CD14-positive monocyte (primary cell): Measurements from ENCODE around the gene MAMSTR. TPM values are rescaled to one million over a fixed set of nuclear protein-coding genes. Genes with fewer than 3 reads are reported as not detected.

ENCODE experiments used
- DNase-seq, 3 donors: peaks; one replicate each; pipeline ENCODE4 v3.0.0-alpha.2; 2011 to 2022
- H2AFZ ChIP-seq: 2 replicates; pipeline ENCODE4 v1.6.0; 2012; ENCODE audit warnings: mild to moderate bottlenecking, low read depth, low read length, inconsistent platforms; ENCODE audit not compliant: insufficient read depth, poor library complexity, severe bottlenecking
- H3K27ac ChIP-seq, 2 donors: 1 replicate in 1 of 2; 2 replicates in 1 of 2; pipeline ENCODE4 v1.5.1; 2012 to 2013; ENCODE audit warnings: low read length in 2 of 2, control low read depth in 1 of 2, inconsistent platforms in 1 of 2, low read depth in 1 of 2, mild to moderate bottlenecking in 1 of 2
- H3K27me3 ChIP-seq, 2 donors: one replicate each; pipeline versions ENCODE4 v1.6.0 to v1.6.1; 2011 to 2013; ENCODE audit warnings: low read length in 2 of 2; ENCODE audit not compliant: control insufficient read depth in 2 of 2, insufficient read depth in 2 of 2
- H3K36me3 ChIP-seq, 2 donors: replicated peaks in 1 of 2; 1 replicate in 1 of 2; 2 replicates in 1 of 2; pipeline versions ENCODE4 v1.5.1 to v1.6.1; 2012 to 2013; ENCODE audit warnings: low read length in 2 of 2, control low read depth in 1 of 2, inconsistent platforms in 1 of 2, mild to moderate bottlenecking in 1 of 2; ENCODE audit not compliant: insufficient read depth in 2 of 2, control insufficient read depth in 1 of 2
- H3K4me1 ChIP-seq, 2 donors: 1 replicate in 1 of 2; 2 replicates in 1 of 2; pipeline versions ENCODE4 v1.5.1 to v1.6.1; 2012 to 2013; ENCODE audit warnings: low read length in 2 of 2, control low read depth in 1 of 2, inconsistent platforms in 1 of 2, mild to moderate bottlenecking in 1 of 2, moderate library complexity in 1 of 2; ENCODE audit not compliant: insufficient read depth in 2 of 2, control insufficient read depth in 1 of 2
- H3K4me2 ChIP-seq: replicated peaks from 2 replicates; pipeline ENCODE3; 2012; ENCODE audit warnings: low read length, moderate library complexity, mild to moderate bottlenecking; ENCODE audit not compliant: poor library complexity, severe bottlenecking; ENCODE audit errors: extremely low read depth
- H3K4me3 ChIP-seq, 3 experiments: fragments of 200-600 bp in 1 of 3; sonication (generic) in 1 of 3; replicated peaks in 1 of 3; 1 replicate in 2 of 3; 2 replicates in 1 of 3; pipeline ENCODE4 v1.5.1; 2011 to 2013; ENCODE audit warnings: low read length in 3 of 3, mild to moderate bottlenecking in 3 of 3, control low read depth in 2 of 3, low read depth in 2 of 3, inconsistent platforms in 1 of 3, moderate library complexity in 1 of 3
- H3K79me2 ChIP-seq: 2 replicates; pipeline ENCODE4 v1.6.0; 2012; ENCODE audit warnings: mild to moderate bottlenecking, control low read depth, inconsistent platforms, low read length, moderate library complexity; ENCODE audit not compliant: insufficient read depth
- H3K9ac ChIP-seq: 2 replicates; pipeline ENCODE4 v1.6.0; 2017; ENCODE audit warnings: low read length, mild to moderate bottlenecking; ENCODE audit not compliant: insufficient read depth, poor library complexity, severe bottlenecking
- H3K9me3 ChIP-seq, 2 donors: replicated peaks in 1 of 2; 1 replicate in 1 of 2; 2 replicates in 1 of 2; pipeline versions ENCODE4 v1.5.1 to v1.6.1; 2012 to 2013; ENCODE audit warnings: low read length in 2 of 2, control low read depth in 1 of 2; ENCODE audit not compliant: control insufficient read depth in 1 of 2, insufficient read depth in 1 of 2
- H4K20me1 ChIP-seq: 2 replicates; pipeline ENCODE4 v1.6.0; 2012; ENCODE audit warnings: mild to moderate bottlenecking, low read length, control low read depth, moderate library complexity; ENCODE audit not compliant: insufficient read depth
- H3K27ac Mint-ChIP-seq, 7 donors: one replicate each; pipeline ENCODE4 v1.8.0; 2020; ENCODE audit warnings: mild to moderate bottlenecking in 7 of 7, mixed read lengths in 7 of 7, moderate library complexity in 6 of 7, inconsistent platforms in 2 of 7
- H3K27me3 Mint-ChIP-seq, 3 donors: one replicate each; pipeline ENCODE4 v1.8.0; 2021 to 2022; ENCODE audit warnings: low read depth in 3 of 3, mild to moderate bottlenecking in 3 of 3, mixed read lengths in 3 of 3, moderate library complexity in 3 of 3, inconsistent platforms in 1 of 3
- H3K36me3 Mint-ChIP-seq, 2 donors: one replicate each; pipeline ENCODE4 v1.8.0; 2020; ENCODE audit warnings: mixed read lengths in 2 of 2, inconsistent platforms in 1 of 2, mild to moderate bottlenecking in 1 of 2
- H3K4me1 Mint-ChIP-seq: one replicate; pipeline ENCODE4 v1.8.0; 2020; ENCODE audit warnings: mild to moderate bottlenecking, mixed read lengths
- H3K4me3 Mint-ChIP-seq, 2 donors: one replicate each; pipeline ENCODE4 v1.8.0; 2020; ENCODE audit warnings: mild to moderate bottlenecking in 2 of 2, mixed read lengths in 2 of 2, moderate library complexity in 1 of 2
- H3K9me3 Mint-ChIP-seq, 7 donors: one replicate each; pipeline ENCODE4 v1.8.0; 2020 to 2022; ENCODE audit warnings: mixed read lengths in 7 of 7, mild to moderate bottlenecking in 6 of 7, moderate library complexity in 6 of 7, inconsistent platforms in 2 of 7
- CTCF ChIP-seq: fragments of 200-600 bp; IDR thresholded peaks from one replicate; pipeline ENCODE4 v1.8.0; 2022; ENCODE audit warnings: antibody characterized with exemption, mild to moderate bottlenecking
- WGBS: methylation state at CpG from one replicate; pipeline ENCODE4 v1.1.5; 2013; ENCODE audit warnings: missing lambda C conversion rate; ENCODE audit not compliant: insufficient coverage; 5-methylcytosine and 5-hydroxymethylcytosine counted together
- intact Hi-C, 2 donors: fragments of 100-400 bp; cut with micrococcal nuclease; formaldehyde crosslinking; loops; one replicate each; pipeline versions ENCODE4 v1.15.0 to v1.15.1; 2023
- polyA plus RNA-seq, 3 donors: library from polyadenylated mRNA; depleted of rRNA in 1 of 3; unstranded in 2 of 3; stranded (reverse) in 1 of 3; fragments of 300-500 nt in 2 of 3; fragments of >200 nt in 1 of 3; fragmentation: Illumina TruSeq in 2 of 3; gene quantifications; 1 replicate in 2 of 3; 2 replicates in 1 of 3; pipeline ENCODE4 v1.2.3, GENCODE V29; 2012 to 2021

The MAMSTR gene
- polyA plus RNA-seq, 3 donors = 0.07 TPM; not detected in 2

- no peak overlapping the region for H3K4me3 ChIP-seq
Measured at GRCh38 chr19:48676487-48676886, 43.0 kb downstream of the MAMSTR start.

More at GRCh38 chr19:48676487-48676886, 43.0 kb downstream of the MAMSTR start:
- Mint-ChIP-seq H3K36me3 (no peaks in the 10 kb centered on the region), H3K27ac (no peak overlapping the region), H3K4me3 (no peak overlapping the region), H3K9me3 (no peaks in the 10 kb centered on the region), H3K27me3 (peaks cover 3 to 5% (median 5%) of the 10 kb centered on the region in 3 donors), H3K4me1 (peaks cover 8% of the 10 kb centered on the region)
- Histone ChIP-seq H3K79me2 (no peaks in the 10 kb centered on the region), H3K4me1 (peaks cover 0 to 7% of the 10 kb centered on the region in 2 donors), H4K20me1 (no peaks in the 10 kb centered on the region), H3K27ac (no peak overlapping the region), H3K36me3 (no peaks in the 10 kb centered on the region), H3K4me2 (no peak overlapping the region), H2AFZ (no peak overlapping the region), H3K9me3 (no peaks in the 10 kb centered on the region), H3K27me3 (no peaks in the 10 kb centered on the region), H3K9ac (no peak overlapping the region)
- no peak for TF ChIP-seq CTCF
- 92% methylated on average over 17 of the region's 17 CpGs for WGBS
- intact Hi-C loops = loop anchor here in 1 of 2 donors (5.0 kb wide), 1 partner anchor 34 kb away; no protein-coding TSS in a partner anchor
- DNase-seq = no peak
